IPS-NIHi7 (cell line): ENCODE data around the gene SLC25A31.

ENCODE experiments used
- DNase-seq: peaks from one replicate; pipeline ENCODE4 v3.0.0; 2012; ENCODE audit warnings: mixed read lengths; ENCODE audit errors: extremely low spot score

Gene SLC25A31

GRCh38 chr4:127730142-127730913 is at the start of gene SLC25A31:
TSS of gene SLC25A31 (plus strand) at chr4:127730400. CDS start at chr4:127730546, 146 bp downstream.
- DNase-seq, result no peak

- no peak for DNase-seq
Observed at GRCh38 chr4:127685292-127685691, 44.9 kb upstream of the SLC25A31 start.

GRCh38 chr4:127686658-127687057 is 43.5 kb upstream of the SLC25A31 start:
- no peak for DNase-seq

GRCh38 chr4:127687580-127687979 is 42.6 kb upstream of the SLC25A31 start:
- no peak for DNase-seq

- DNase-seq, result no peak
Observed at GRCh38 chr4:127698789-127699200, 31.4 kb upstream of the SLC25A31 start.

GRCh38 chr4:127708985-127709384 is 21.2 kb upstream of the SLC25A31 start:
- no peak for DNase-seq

- DNase-seq, result no peak
Observed at GRCh38 chr4:127709456-127709855, 20.7 kb upstream of the SLC25A31 start.

- no peak for DNase-seq
Observed at GRCh38 chr4:127731406-127731805, 1.2 kb downstream of the SLC25A31 start.

GRCh38 chr4:127732623-127733328 is 2.6 kb downstream of the SLC25A31 start:
- peak; percentile 42 for DNase-seq

GRCh38 chr4:127734976-127735375 is 4.8 kb downstream of the SLC25A31 start:
- no peak for DNase-seq

GRCh38 chr4:127737295-127737694 is 7.1 kb downstream of the SLC25A31 start:
- no peak for DNase-seq

- DNase-seq, result no peak
Observed at GRCh38 chr4:127741247-127741646, 11.0 kb downstream of the SLC25A31 start.

GRCh38 chr4:127747883-127748282 is 17.7 kb downstream of the SLC25A31 start:
- DNase-seq, result no peak

GRCh38 chr4:127748957-127749356 is 18.8 kb downstream of the SLC25A31 start:
- DNase-seq, result no peak

GRCh38 chr4:127756906-127757305 is 26.7 kb downstream of the SLC25A31 start:
- no peak for DNase-seq

GRCh38 chr4:127759228-127759820 is 29.1 kb downstream of the SLC25A31 start:
- no peak for DNase-seq

GRCh38 chr4:127759893-127760292 is 29.7 kb downstream of the SLC25A31 start:
- no peak for DNase-seq

- no peak for DNase-seq
Observed at GRCh38 chr4:127771535-127772275, 41.5 kb downstream of the SLC25A31 start.

- DNase-seq, result no peak
Observed at GRCh38 chr4:127772769-127773671, 42.8 kb downstream of the SLC25A31 start.

GRCh38 chr4:127775843-127776242 is 45.6 kb downstream of the SLC25A31 start:
- no peak for DNase-seq

- no peak for DNase-seq
Observed at GRCh38 chr4:127776620-127777019, 46.4 kb downstream of the SLC25A31 start.
